H9 (cell line): ENCODE data around the gene SOD3. TPM values are rescaled to one million over a fixed set of nuclear protein-coding genes. Genes with fewer than 3 reads are reported as not detected.

Source experiments
- DNase-seq: peaks from one replicate; pipeline ENCODE4 v3.0.0-alpha.2; 2017
- H2AFZ ChIP-seq: one replicate; pipeline ENCODE4 v1.6.1; 2013; ENCODE audit warnings: mild to moderate bottlenecking, low read length, control low read depth, moderate library complexity
- H2AK5ac ChIP-seq: 2 replicates; pipeline ENCODE4 v1.6.1; 2013; ENCODE audit warnings: low read length, control low read depth, mixed read lengths; ENCODE audit not compliant: insufficient read length
- H2BK120ac ChIP-seq: one replicate; pipeline ENCODE4 v1.6.1; 2013; ENCODE audit warnings: low read depth, mild to moderate bottlenecking, low read length, control low read depth, inconsistent platforms; ENCODE audit not compliant: poor library complexity, severe bottlenecking
- H2BK12ac ChIP-seq: 2 replicates; pipeline ENCODE4 v1.6.1; 2013; ENCODE audit warnings: low read length, control low read depth, mixed read lengths, low read depth; ENCODE audit not compliant: insufficient read length
- H2BK15ac ChIP-seq: 2 replicates; pipeline ENCODE4 v1.6.1; 2013; ENCODE audit warnings: low read depth, low read length, control low read depth
- H2BK20ac ChIP-seq: one replicate; pipeline ENCODE4 v1.6.1; 2013; ENCODE audit warnings: low read depth, mild to moderate bottlenecking, low read length, control low read depth, inconsistent platforms; ENCODE audit not compliant: poor library complexity, severe bottlenecking
- H2BK5ac ChIP-seq: 2 replicates; pipeline ENCODE4 v1.6.1; 2013; ENCODE audit warnings: low read length, control low read depth, mixed read lengths; ENCODE audit not compliant: insufficient read length
- H3K14ac ChIP-seq: 2 replicates; pipeline ENCODE4 v1.6.1; 2013; ENCODE audit warnings: low read length, control low read depth; ENCODE audit not compliant: insufficient read depth
- H3K18ac ChIP-seq: 2 replicates; pipeline ENCODE4 v1.6.1; 2013; ENCODE audit warnings: low read depth, mild to moderate bottlenecking, mixed read lengths, low read length, control low read depth; ENCODE audit not compliant: insufficient read length
- H3K23ac ChIP-seq: 2 replicates; pipeline ENCODE4 v1.6.1; 2013; ENCODE audit warnings: low read length, control low read depth, mixed read lengths, low read depth; ENCODE audit not compliant: insufficient read length
- H3K23me2 ChIP-seq: 2 replicates; pipeline ENCODE4 v1.6.1; 2013; ENCODE audit warnings: low read depth, mild to moderate bottlenecking, mixed read lengths, low read length, control low read depth; ENCODE audit not compliant: insufficient read length, poor library complexity, severe bottlenecking
- H3K27ac ChIP-seq: 2 replicates; pipeline ENCODE4 v1.5.1; 2013; ENCODE audit warnings: low read length, control low read depth, mixed read lengths, low read depth; ENCODE audit not compliant: insufficient read length
- H3K27me3 ChIP-seq: 2 replicates; pipeline ENCODE4 v1.6.1; 2013; ENCODE audit warnings: low read length, control low read depth, inconsistent platforms; ENCODE audit not compliant: insufficient read depth
- H3K4ac ChIP-seq: 2 replicates; pipeline ENCODE4 v1.6.1; 2013; ENCODE audit warnings: low read depth, mild to moderate bottlenecking, control low read depth, inconsistent platforms, low read length, moderate library complexity
- H3K4me1 ChIP-seq: 2 replicates; pipeline ENCODE4 v1.6.1; 2013; ENCODE audit warnings: low read length, control low read depth, inconsistent platforms; ENCODE audit not compliant: insufficient read depth
- H3K4me2 ChIP-seq: 2 replicates; pipeline ENCODE4 v1.6.1; 2013; ENCODE audit warnings: low read length, control low read depth, mixed read lengths; ENCODE audit not compliant: insufficient read length, insufficient read depth
- H3K56ac ChIP-seq: 2 replicates; pipeline ENCODE4 v1.6.1; 2013; ENCODE audit warnings: low read depth, mild to moderate bottlenecking, mixed read lengths, low read length, control low read depth; ENCODE audit not compliant: insufficient read length
- H3K79me1 ChIP-seq: 2 replicates; pipeline ENCODE4 v1.6.1; 2013; ENCODE audit warnings: low read depth, mild to moderate bottlenecking, moderate library complexity, low read length, control low read depth, inconsistent platforms; ENCODE audit not compliant: insufficient read depth, poor library complexity, severe bottlenecking
- H3K79me2 ChIP-seq: 2 replicates; pipeline ENCODE4 v1.6.1; 2013; ENCODE audit warnings: low read length, control low read depth, inconsistent platforms; ENCODE audit not compliant: insufficient read depth
- H3K9ac ChIP-seq: 2 replicates; pipeline ENCODE4 v1.6.1; 2013; ENCODE audit warnings: low read length, control low read depth, mixed read lengths; ENCODE audit not compliant: insufficient read length; ENCODE audit errors: extremely low read depth
- H3K9me3 ChIP-seq: one replicate; pipeline ENCODE4 v1.6.1; 2013; ENCODE audit warnings: low read depth, low read length, inconsistent platforms; ENCODE audit not compliant: control insufficient read depth
- H3T11ph ChIP-seq: one replicate; pipeline ENCODE4 v1.6.1; 2013; ENCODE audit warnings: mild to moderate bottlenecking, low read length, control low read depth, inconsistent platforms
- H4K20me1 ChIP-seq: one replicate; pipeline ENCODE4 v1.6.1; 2013; ENCODE audit not compliant: control insufficient read depth, insufficient read length, insufficient read depth
- H4K5ac ChIP-seq: 2 replicates; pipeline ENCODE4 v1.6.1; 2013; ENCODE audit warnings: low read depth, mild to moderate bottlenecking, mixed read lengths, low read length, control low read depth; ENCODE audit not compliant: insufficient read length
- H4K8ac ChIP-seq: replicated peaks from 2 replicates; pipeline ENCODE4 v1.6.1; 2013; ENCODE audit warnings: low read length, control low read depth, mixed read lengths, low read depth; ENCODE audit not compliant: insufficient read length
- H4K91ac ChIP-seq: 2 replicates; pipeline ENCODE4 v1.6.1; 2013; ENCODE audit warnings: low read depth, mild to moderate bottlenecking, moderate library complexity, mixed read lengths, low read length, control low read depth; ENCODE audit not compliant: insufficient read length
- H3K27ac Mint-ChIP-seq, 3 experiments: 2 replicates in 2 of 3; 3 replicates in 1 of 3; pipeline ENCODE4 v1.8.0; 2020 to 2021; ENCODE audit warnings: mixed read lengths in 3 of 3, mild to moderate bottlenecking in 1 of 3, moderate library complexity in 1 of 3
- H3K27me3 Mint-ChIP-seq: 2 replicates; pipeline ENCODE4 v1.8.0; 2021; ENCODE audit warnings: low read depth, mild to moderate bottlenecking, moderate library complexity, mixed read lengths
- H3K36me3 Mint-ChIP-seq, 3 experiments: 2 replicates in 2 of 3; 3 replicates in 1 of 3; pipeline ENCODE4 v1.8.0; 2020 to 2021; ENCODE audit warnings: low read depth in 3 of 3, mixed read lengths in 3 of 3; ENCODE audit not compliant: insufficient read depth in 1 of 3
- H3K4me1 Mint-ChIP-seq, 2 experiments: 2 replicates each; pipeline ENCODE4 v1.8.0; 2020; ENCODE audit warnings: mixed read lengths in 2 of 2
- H3K4me3 Mint-ChIP-seq, 2 experiments: 2 replicates in 1 of 2; 3 replicates in 1 of 2; pipeline ENCODE4 v1.8.0; 2020 to 2021; ENCODE audit warnings: mild to moderate bottlenecking in 2 of 2, mixed read lengths in 2 of 2, moderate library complexity in 1 of 2
- H3K9me3 Mint-ChIP-seq, 2 experiments: 2 replicates in 1 of 2; 3 replicates in 1 of 2; pipeline ENCODE4 v1.8.0; 2020; ENCODE audit warnings: mild to moderate bottlenecking in 2 of 2, mixed read lengths in 2 of 2, moderate library complexity in 1 of 2
- WGBS: extraction: QIAGEN DNeasy Blood & Tissue Kit; methylation state at CpG from one replicate; pipeline ENCODE4 v1.1.7; 2013; ENCODE audit warnings: missing lambda C conversion rate, low lambda C conversion rate, mixed read lengths; ENCODE audit not compliant: insufficient read length; ENCODE audit errors: extremely low coverage; 5-methylcytosine and 5-hydroxymethylcytosine counted together
- total RNA-seq: library from RNA; stranded (reverse); gene quantifications from 2 replicates; pipeline ENCODE4 v1.2.1, GENCODE V29; 2021
- TF ChIP-seq, protein P1 (sequence below): fragments of 200-600 bp; sonication (generic); conservative IDR thresholded peaks from 3 replicates; pipeline ENCODE4 v1.8.0; 2021; ENCODE audit warnings: antibody characterized with exemption, mild to moderate bottlenecking

The SOD3 gene
- total RNA-seq, 1 experiment from 2014 or later, result 3.3 TPM

DNA sequence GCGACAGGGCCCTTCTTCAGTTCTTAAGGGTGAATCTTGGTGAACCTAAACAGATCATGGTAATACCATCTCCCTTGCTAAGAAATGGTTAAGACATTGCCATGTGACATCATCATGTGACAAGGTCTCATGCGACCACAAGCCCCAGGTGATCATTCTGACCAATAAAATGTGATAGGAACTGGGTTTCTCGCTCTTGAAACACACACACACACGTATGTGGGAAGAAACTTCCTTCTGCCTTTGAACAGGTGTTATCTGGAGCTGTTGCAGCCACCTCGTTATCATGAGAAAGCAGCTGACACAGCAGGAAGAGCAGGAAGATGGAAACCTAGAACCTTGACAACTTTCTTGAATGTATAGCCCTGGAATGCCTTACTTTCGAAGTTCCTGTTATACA, 10.2 kb downstream of the SOD3 start:
- no peaks in the 10 kb centered on the region for H4K20me1 ChIP-seq
- no peak for DNase-seq
- TF ChIP-seq, protein P1, sequence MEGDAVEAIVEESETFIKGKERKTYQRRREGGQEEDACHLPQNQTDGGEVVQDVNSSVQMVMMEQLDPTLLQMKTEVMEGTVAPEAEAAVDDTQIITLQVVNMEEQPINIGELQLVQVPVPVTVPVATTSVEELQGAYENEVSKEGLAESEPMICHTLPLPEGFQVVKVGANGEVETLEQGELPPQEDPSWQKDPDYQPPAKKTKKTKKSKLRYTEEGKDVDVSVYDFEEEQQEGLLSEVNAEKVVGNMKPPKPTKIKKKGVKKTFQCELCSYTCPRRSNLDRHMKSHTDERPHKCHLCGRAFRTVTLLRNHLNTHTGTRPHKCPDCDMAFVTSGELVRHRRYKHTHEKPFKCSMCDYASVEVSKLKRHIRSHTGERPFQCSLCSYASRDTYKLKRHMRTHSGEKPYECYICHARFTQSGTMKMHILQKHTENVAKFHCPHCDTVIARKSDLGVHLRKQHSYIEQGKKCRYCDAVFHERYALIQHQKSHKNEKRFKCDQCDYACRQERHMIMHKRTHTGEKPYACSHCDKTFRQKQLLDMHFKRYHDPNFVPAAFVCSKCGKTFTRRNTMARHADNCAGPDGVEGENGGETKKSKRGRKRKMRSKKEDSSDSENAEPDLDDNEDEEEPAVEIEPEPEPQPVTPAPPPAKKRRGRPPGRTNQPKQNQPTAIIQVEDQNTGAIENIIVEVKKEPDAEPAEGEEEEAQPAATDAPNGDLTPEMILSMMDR, result no peak
- no peak overlapping the region for H3K27ac Mint-ChIP-seq
- no peak overlapping the region for H2BK5ac ChIP-seq
- no peak overlapping the region for H2BK12ac ChIP-seq
- peaks cover 28% of the 10 kb centered on the region for H3K27me3 Mint-ChIP-seq
- no peak overlapping the region for H3K9ac ChIP-seq
- H3K79me1 ChIP-seq, result no peaks in the 10 kb centered on the region
- peaks cover 5% of the 10 kb centered on the region; the same call in 1 of the 2 replicates for H3K4me1 ChIP-seq
- no peak overlapping the region for H3K14ac ChIP-seq
- no CpG with 5 or more reads among the region's 6 CpGs for WGBS
- H3K79me2 ChIP-seq, result no peaks in the 10 kb centered on the region
- no peaks in the 10 kb centered on the region for H3K9me3 ChIP-seq
- no peak overlapping the region for H3T11ph ChIP-seq
- H4K5ac ChIP-seq, result no peak overlapping the region
- H3K36me3 Mint-ChIP-seq, result peaks cover 0 to 7% (median 0%) of the 10 kb centered on the region in 3 experiments; a peak in 1 of 7 replicates
- H3K4me3 Mint-ChIP-seq, result no peak overlapping the region
- no peak overlapping the region for H2BK15ac ChIP-seq
- H3K4ac ChIP-seq, result no peak overlapping the region
- H3K9me3 Mint-ChIP-seq, result no peaks in the 10 kb centered on the region
- H3K4me2 ChIP-seq, result no peak overlapping the region
- H2BK20ac ChIP-seq, result no peak overlapping the region
- peaks cover 2% of the 10 kb centered on the region for H3K23me2 ChIP-seq
- H3K4me1 Mint-ChIP-seq, result peaks cover 39 to 51% of the 10 kb centered on the region in 2 experiments
- no peak overlapping the region for H3K27ac ChIP-seq
- H3K23ac ChIP-seq, result no peak overlapping the region
- H2AK5ac ChIP-seq, result no peak overlapping the region
- H4K8ac ChIP-seq, result no peak overlapping the region
- no peak overlapping the region for H2AFZ ChIP-seq
- no peak overlapping the region for H3K18ac ChIP-seq
- H3K27me3 ChIP-seq, result no peaks in the 10 kb centered on the region; the same call in 1 of the 2 replicates
- H2BK120ac ChIP-seq, result no peak overlapping the region
- no peak overlapping the region for H4K91ac ChIP-seq
- no peak overlapping the region for H3K56ac ChIP-seq
